Thoracic aorta (tissue), 2 donors: Measurements from ENCODE around the gene SPRN. TPM values are rescaled to one million over a fixed set of nuclear protein-coding genes. Genes with fewer than 3 reads are reported as not detected.

Source experiments
- ATAC-seq: fragments of 150-250 bp; one replicate; pipeline ENCODE4 v1.8.0; 2017; ENCODE audit warnings: low read depth; ENCODE audit not compliant: insufficient number of reproducible peaks, low FRiP score
- DNase-seq: peaks from one replicate; pipeline ENCODE4 v3.0.0-alpha.2; 2020; ENCODE audit warnings: low spot score
- H3K27ac ChIP-seq, 2 donors: fragments of 200-600 bp; sonication (generic); 1 replicate in 1 of 2; 2 replicates in 1 of 2; pipeline ENCODE4 v1.5.1; 2016; ENCODE audit warnings: mild to moderate bottlenecking in 2 of 2, moderate library complexity in 2 of 2
- H3K27me3 ChIP-seq: fragments of 200-600 bp; sonication (generic); replicated peaks from 2 replicates; pipeline ENCODE4 v1.6.0; 2016; ENCODE audit warnings: mild to moderate bottlenecking; ENCODE audit not compliant: insufficient read depth
- H3K36me3 ChIP-seq: fragments of 200-600 bp; sonication (generic); one replicate; pipeline ENCODE4 v1.5.1; 2016
- H3K4me1 ChIP-seq, 2 donors: fragments of 200-600 bp; sonication (generic); 1 replicate in 1 of 2; 2 replicates in 1 of 2; pipeline versions ENCODE4 v1.5.1 to v1.6.0; 2016; ENCODE audit warnings: low read depth in 2 of 2, mild to moderate bottlenecking in 1 of 2; ENCODE audit not compliant: control insufficient read depth in 1 of 2
- H3K4me3 ChIP-seq: fragments of 200-600 bp; sonication (generic); 2 replicates; pipeline ENCODE4 v1.5.1; 2016; ENCODE audit warnings: mild to moderate bottlenecking
- H3K9me3 ChIP-seq: fragments of 200-600 bp; sonication (generic); 2 replicates; pipeline ENCODE4 v1.5.1; 2016
- CTCF ChIP-seq: fragments of 200-600 bp; sonication (generic); IDR thresholded peaks from one replicate; pipeline ENCODE4 v1.5.1; 2019; ENCODE audit warnings: antibody characterized with exemption
- total RNA-seq, 2 donors: library from RNA; depleted of rRNA; stranded (reverse); fragments of >200 nt; gene quantifications; one replicate each; pipeline versions ENCODE4 v1.1.0 to v1.2.3, GENCODE V29; 2016

SPRN gene
- total RNA-seq, 2 donors from 2014 or later, result not detected

- Histone ChIP-seq H3K27me3 (no peaks in the 10 kb centered on the region), H3K27ac (no peak overlapping the region), H3K9me3 (no peaks in the 10 kb centered on the region), H3K4me1 (no peaks in the 10 kb centered on the region), H3K4me3 (no peak overlapping the region), H3K36me3 (no peaks in the 10 kb centered on the region)
- no peak for TF ChIP-seq CTCF
- ATAC-seq, result no peak
- no peak for DNase-seq
Measured at GRCh38 chr10:133458021-133458709, 33.7 kb upstream of the SPRN start.

- Histone ChIP-seq H3K36me3 (no peaks in the 10 kb centered on the region), H3K9me3 (no peaks in the 10 kb centered on the region), H3K4me1 (no peaks in the 10 kb centered on the region), H3K27ac (no peak overlapping the region), H3K4me3 (no peak overlapping the region), H3K27me3 (no peaks in the 10 kb centered on the region)
- ATAC-seq (no peak), DNase-seq (no peak)
- no peak for TF ChIP-seq CTCF
Measured at GRCh38 chr10:133457100-133457841, 32.8 kb upstream of the SPRN start.

GRCh38 chr10:133456041-133456951 lies 31.9 kb upstream of the SPRN start:
- Histone ChIP-seq H3K4me1 (no peaks in the 10 kb centered on the region), H3K27ac (no peak overlapping the region), H3K36me3 (no peaks in the 10 kb centered on the region), H3K9me3 (no peaks in the 10 kb centered on the region), H3K27me3 (no peaks in the 10 kb centered on the region), H3K4me3 (no peak overlapping the region)
- no peak for TF ChIP-seq CTCF
- ATAC-seq, result no peak
- no peak for DNase-seq

- Histone ChIP-seq H3K36me3 (no peaks in the 10 kb centered on the region), H3K27ac (no peak overlapping the region), H3K9me3 (no peaks in the 10 kb centered on the region), H3K27me3 (no peaks in the 10 kb centered on the region), H3K4me1 (no peaks in the 10 kb centered on the region), H3K4me3 (no peak overlapping the region)
- DNase-seq (no peak), ATAC-seq (no peak)
- no peak for TF ChIP-seq CTCF
Measured at GRCh38 chr10:133455611-133456031, 31.2 kb upstream of the SPRN start.

GRCh38 chr10:133455196-133455595 lies 30.8 kb upstream of the SPRN start:
- no peak for TF ChIP-seq CTCF
- Histone ChIP-seq H3K4me3 (no peak overlapping the region), H3K9me3 (no peaks in the 10 kb centered on the region), H3K4me1 (no peaks in the 10 kb centered on the region), H3K27ac (no peak overlapping the region), H3K36me3 (no peaks in the 10 kb centered on the region), H3K27me3 (no peaks in the 10 kb centered on the region)
- DNase-seq (no peak), ATAC-seq (no peak)
